Stimulated activated CD4-positive, alpha-beta T cell treated with anti-CD3 and anti-CD28 coated beads, TNF-alpha, amount 100 ng/mL, for 24 hours (primary cell): ENCODE data around the gene ABI3BP.
A peak's percentile ranks its signal among the peaks of the same experiment; 100 is the strongest.

ENCODE experiments used
- DNase-seq, 3 experiments: peaks; one replicate each; pipeline ENCODE4 v3.0.0-alpha.2; 2020; ENCODE audit warnings: low read depth in 3 of 3

The ABI3BP gene

DNA sequence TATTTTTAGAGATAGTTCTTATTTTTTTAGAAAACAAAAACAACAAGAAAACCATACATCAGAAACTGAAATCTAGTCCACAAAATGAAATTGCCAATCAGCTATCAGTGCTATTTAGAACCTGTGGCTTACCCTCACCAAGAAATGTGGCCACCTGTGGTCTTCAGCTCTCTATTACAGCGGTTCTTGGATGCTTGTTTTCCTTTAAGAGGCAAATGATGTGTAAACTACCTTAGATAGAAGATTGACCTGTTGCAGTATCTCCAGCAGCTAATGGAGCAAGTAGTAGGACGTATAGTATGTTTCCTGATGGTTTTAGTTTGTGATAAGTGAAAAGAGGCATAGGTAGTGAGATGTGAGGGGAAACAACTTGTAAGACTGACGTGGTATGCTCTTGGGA, 262.7 kb downstream of the ABI3BP start:
- DNase-seq, result no peak

DNA sequence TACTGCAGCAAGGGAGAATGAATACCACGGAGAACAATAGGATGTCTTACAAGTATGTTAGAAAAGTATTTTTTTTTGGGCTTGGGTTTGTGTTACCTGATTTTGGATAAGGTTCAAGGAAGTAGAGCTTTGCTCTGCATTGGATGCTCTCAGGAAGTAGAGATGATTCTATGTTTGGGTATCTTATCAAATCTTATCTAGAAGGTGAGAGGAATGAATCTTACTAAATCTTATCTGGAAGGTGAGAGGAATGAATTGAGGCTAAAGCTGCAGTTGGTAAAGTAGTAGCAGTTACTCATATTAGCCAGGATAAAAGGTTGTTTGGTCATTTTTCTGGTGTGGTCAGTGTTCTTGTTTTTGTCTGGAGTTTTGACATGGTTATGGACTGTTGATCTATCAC, 266.5 kb downstream of the ABI3BP start:
- DNase-seq, result no peak

DNA sequence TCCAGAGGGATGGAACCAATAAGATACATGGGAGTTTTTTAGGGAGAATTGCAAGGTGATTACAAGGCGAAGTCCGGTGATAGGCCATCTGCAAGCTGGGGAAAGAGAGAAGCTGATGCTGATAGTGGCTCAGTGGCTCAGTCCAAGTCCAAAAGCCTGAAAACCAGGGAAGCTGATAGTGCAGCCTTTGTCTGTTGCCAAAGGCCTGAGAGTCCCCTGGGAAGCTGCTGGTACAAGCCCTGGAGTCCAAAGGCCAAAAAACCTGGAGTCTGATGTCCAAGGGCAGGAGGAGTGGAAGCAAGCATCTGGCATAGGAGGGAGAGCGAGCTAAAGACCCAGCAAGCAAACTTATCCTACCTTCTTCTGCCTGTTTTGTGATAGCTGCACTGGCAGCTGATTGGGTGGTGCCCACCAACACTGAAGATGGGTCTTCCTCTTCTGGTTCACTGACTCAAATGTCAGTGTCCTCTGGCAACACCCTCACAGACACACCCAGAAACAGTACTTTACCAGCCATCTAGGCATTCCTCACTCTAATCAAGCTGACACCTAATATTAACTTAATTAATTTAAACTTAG, 267.2 kb downstream of the ABI3BP start:
- no peak for DNase-seq

DNA sequence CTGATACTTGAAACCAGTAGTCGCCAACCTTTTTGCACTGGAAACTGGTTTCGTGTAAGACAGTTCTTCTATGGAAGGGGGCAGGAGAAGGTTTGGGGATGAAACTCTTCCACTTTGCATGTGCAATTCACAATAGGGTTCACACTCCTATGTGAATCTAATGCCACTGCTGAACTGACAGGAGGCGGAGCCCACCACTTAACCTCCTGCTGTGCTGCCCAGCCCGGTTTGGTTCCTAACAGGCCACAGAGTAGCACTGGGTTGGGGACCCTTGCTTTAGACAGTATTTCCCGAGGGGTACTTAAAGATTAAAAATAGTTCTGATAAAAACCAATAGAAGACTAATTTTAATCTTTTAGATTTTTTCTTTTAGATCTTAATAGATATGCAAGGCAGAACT, 272.8 kb downstream of the ABI3BP start:
- no peak for DNase-seq

DNA sequence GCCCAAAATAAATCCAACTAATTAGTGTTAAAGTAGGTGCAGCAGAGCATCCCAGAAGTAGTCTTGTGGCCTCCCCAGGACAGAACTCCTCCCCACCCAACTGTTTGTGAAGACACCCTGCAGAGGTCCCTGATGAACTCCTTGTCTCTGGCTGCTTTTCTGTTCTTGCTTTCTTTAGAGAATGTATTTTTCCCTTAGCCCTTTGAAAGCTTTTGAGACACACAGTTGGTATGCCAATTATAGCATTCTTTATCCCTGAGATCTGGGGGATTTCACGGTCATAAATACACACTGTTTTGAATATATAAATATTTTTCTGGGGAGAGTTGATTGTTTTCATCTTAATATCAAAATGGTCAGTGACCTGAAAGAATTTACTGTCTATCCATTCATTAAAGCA, 274.1 kb downstream of the ABI3BP start:
- DNase-seq, result no peak

DNA sequence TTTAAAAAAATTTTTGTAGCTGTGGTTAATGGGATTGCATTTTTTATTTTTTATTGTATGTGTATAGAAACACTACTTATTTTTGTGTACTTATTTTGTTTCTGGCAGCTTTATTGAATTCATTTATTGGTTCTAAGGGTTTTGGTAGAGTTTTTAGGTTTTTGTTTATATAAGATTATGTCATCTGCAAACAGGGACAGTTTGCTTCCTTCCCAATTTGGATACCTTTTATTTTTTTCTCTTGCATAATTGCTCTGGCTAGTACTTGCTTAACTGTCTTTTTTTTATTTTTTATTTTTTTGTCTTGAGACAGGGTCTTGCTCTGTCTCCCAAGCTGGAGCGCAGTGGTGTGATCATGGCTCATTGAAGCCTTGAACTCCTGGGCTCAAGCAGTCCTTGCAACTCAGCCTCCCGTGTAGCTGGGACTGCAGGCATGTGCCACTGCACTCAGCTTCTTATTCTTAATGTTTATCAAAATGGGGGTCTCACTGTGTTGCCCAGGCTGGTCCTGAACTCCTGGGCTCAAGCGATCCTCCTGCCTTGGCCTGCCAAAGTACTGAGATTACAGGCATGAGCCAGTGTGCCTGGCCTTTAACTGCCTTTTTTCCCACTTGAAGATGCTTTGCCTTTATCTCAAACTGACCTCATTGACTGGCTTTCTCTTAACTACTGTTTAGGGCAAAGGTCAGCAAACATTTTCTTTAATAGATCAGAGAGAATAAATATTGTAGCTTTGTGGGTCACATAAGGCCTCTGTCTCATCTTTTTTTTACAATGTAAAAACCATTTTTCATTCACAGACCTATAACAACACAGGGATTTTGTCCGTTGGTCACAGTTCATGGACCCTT, 275.4 kb downstream of the ABI3BP start:
- no peak for DNase-seq

DNA sequence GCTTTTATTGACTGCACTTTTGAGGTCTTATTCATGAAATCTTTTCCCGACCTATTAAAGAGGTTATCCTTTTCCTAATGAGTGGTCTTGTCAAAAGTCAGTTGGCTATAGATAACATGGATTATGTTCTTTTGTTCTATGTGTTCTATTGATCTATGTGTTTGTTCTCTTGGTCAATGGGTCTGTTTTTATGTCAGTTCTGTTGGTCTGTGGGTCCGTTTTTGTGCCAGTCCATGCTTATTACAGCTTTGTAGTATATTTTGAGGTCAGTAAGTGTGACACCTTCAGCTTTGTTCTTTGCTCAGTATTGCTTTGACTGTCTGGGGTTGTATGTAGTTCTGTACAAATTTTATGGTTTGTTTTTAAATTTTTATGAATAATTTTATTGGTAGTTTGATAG, 276.2 kb downstream of the ABI3BP start:
- DNase-seq, result no peak

DNA sequence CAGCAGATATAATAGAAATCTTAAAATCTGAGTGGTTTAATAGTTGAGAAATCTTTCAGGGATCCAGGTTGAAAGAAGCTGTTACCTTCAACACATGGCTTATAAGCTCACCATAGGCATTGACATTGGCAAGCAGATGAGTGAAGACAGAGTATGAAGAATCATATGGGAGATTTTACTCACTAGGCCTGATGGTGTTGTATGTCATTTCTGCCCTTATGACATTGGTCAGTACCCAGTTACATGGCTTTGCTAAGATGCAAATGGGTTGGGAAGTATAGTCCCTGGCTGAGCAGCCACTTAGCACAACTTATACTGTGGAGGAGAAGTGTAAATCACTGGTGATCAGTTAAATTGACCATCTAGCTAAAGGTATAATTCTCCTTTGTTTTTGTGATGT, 278.0 kb downstream of the ABI3BP start:
- DNase-seq, result no peak

DNA sequence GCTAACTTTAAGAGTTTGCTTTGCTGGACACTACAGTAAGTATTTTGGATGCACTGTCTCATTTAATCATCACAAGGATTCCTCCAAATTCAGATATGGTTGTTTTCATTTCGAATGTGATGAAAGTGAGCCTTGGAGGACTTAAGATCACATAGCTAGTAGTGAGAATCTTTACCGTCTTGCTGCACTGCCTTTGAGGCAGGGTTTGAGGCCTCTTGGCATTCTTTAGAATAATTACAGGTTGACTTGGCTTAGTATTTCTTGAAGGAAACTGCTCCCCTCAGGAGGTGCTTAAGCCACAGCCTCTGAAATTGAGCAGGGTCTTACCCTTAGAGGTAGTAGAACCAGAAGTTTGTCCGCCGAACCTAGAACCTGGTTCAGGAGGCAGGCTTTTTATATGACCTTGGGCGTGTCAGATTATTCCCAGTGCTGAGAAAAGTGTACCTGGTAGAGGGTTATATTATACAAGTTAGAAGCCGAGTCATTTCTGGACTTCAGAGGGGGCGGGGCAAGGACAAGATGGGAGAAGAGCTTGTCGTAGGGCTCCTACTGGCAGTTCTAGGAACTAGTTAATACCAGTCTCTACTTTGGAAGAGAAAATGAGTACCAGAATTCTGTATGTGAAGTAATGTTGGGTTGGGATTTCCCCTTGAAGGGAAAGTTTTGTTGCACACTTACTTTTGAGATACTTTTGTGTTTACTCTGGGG, 282.8 kb downstream of the ABI3BP start:
- DNase-seq, result peak; percentile 45 to 82 (median 53)

DNA sequence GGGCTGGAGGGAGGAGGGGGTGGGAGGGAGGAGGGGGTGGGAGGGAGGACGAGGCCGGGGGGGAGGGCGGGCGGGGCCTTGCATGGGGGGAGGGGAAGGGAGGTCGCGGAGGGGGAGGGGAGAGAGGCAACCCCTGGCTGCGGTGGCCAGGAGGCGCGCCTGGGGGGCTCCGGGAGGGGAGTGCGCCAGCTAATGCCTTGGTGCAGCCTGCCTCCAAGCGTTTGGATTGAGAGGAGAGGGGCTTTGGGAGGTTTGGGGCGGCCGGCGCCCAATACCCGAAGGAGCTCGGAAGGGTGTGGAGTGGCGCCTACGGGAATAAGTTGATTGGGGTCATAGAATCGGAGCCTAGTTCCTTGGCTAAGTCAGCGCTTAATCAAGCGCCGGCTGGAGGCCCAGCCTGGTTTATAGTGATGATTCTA, 283.4 kb downstream of the ABI3BP start:
- DNase-seq, result peak in 2 of 3 experiments; percentile 6 to 7

DNA sequence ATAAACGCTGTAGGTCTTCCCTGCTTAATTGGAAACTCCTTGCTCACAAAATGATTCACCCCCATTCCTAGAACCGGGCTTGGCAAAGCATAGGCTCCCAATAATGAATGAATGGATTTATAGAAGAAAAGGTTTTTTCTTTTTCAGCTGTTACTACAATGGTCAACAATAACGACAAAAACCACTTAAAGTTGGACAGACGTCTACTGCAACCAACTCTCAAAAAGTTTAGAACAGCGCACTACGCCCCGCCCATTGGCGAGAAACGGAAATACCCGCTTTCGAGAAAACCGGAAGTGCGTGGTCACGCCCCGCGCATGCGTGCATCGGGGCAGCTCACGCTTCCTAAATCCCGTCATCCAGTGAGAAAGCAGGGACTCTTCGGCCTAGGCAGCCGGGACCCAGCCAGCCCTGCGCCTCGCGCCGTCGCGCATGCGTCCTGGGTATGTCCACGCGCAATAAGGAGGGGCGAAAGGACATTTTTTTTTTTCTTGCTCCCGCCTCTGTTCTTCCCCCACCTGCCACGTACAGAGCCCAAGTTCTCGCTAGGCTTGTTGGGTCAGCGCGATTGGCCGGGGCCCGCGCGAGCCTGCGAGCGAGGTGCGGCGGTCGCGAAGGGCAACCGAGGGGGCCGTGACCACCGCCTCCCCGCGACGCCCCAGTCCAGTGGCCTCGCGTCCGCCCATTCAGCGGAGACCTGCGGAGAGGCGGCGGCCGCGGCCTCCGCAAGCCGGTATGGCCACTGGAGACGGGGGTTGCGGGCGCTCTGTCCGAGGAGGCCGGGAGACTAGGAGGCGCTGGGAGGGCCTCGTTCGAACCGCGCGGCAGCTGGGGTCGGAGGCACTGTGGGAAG, 284.0 kb downstream of the ABI3BP start, which contains the start of gene TFG:
Gene TFG, plus strand, starts transcription at position 506 of the 853 bp plus-strand sequence. CDS start 4,192 bp downstream, outside the sequence.
- peak; percentile 95 to 96 (median 96) for DNase-seq

DNA sequence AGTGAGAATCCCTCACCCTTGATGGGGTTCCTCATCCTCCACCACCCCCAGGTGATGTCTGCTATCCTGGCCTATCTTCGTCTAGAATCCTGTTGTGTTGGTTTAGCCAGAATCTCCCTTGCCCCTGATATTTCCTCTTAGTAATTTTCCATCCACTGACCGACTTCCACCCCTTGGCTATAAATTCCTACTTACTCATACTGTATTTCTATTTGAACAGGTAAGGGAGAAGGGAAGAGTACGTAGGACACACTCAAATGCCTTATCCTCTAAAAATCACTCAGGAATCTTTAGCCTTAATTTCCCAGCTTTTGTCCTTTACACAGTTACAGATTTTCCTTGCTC, 284.6 kb downstream of the ABI3BP start:
- DNase-seq, result no peak

DNA sequence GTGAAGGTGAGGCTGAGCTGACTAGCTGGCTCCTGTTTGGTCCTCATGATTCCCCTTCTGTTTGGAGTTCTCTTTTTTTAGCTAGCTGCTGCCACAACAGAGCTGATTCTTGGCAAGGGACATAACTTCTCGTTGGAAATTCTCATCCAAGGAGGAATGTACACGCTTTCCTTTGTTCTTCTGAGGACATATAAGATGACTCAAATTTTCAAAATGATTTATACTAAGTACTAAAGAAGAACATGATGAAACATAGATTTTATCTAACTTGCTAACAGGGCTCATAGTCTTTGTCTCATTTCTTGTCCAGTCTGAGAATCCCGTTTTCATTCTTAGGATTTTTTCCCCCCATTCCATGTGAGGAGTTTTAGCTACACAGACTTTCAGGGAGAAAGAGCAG, 286.9 kb downstream of the ABI3BP start:
- DNase-seq, result no peak

DNA sequence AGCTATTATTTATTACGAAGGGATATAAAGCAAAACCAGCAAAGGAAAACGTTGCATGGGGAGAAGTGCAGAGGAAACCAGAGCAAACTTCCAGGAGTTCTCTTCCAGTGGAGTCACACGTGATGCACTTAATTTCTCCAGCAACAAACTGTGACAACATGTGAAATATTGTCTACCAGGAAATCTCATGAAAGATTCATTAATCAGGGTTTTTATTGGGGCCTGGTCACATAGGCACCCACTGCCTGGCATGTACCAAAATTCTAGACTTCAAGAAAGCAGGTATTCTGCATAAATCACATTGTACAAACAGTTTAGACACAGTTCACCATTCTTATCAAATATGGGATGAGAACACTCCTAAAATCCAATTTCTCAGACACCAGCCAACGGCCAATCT, 289.4 kb downstream of the ABI3BP start:
- DNase-seq, result no peak

DNA sequence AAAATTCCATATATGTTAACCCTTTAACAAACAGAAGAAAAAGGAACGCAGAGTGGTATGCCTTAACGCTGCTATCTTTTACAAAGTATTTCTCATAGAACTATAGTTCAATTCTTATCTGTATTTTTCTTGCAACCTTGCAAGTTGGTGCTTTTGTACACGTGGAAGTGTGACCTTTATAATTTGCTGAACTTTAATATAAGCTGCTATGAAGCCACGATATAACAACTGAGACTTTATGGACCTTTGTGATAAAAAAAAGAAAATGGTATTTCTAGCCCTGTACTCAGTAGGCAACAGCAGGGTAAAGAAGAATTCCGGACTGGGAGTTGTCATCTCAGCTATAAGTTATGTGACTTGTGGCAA, 290.3 kb downstream of the ABI3BP start:
- DNase-seq, result no peak

DNA sequence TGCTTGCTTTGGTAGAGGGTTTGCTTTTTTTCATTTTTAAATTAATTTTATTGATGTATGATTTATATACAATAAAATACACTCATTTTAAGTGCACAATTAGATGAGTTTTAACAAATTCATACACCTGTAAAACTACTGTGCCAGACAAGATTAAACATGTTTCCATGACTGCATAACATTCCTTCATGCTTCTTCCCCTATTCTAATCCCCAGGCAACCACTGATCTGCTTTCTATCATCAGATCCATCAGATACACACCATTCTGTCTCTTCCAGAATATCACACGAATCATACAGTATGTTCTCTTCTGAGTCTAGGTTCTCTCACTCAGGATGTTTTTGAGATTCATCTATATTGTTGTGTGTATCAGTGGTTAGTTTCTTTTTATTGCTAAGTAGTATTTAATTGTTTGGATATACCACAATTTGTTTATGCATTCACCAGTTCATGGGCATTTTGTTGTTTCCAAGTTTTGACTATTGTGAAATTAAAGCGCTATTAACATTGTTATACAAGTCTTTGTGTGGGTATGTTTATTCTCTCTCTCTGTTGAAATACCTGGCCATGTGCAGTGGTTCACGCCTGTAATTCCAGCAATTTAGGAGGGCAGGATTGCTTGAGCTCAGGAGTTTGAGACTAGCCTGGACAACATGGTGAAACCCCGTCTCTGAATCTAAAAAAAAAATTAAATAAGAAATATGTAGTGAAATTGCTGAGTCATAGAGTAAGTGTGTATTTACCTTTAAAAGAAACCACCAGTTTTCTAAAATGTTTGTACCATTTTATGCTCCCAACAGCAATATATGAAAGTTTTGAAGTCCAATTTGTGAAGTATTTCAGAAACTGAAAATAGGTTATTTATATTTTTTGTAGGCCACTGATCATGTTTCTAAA, 290.9 kb downstream of the ABI3BP start:
- no peak for DNase-seq

DNA sequence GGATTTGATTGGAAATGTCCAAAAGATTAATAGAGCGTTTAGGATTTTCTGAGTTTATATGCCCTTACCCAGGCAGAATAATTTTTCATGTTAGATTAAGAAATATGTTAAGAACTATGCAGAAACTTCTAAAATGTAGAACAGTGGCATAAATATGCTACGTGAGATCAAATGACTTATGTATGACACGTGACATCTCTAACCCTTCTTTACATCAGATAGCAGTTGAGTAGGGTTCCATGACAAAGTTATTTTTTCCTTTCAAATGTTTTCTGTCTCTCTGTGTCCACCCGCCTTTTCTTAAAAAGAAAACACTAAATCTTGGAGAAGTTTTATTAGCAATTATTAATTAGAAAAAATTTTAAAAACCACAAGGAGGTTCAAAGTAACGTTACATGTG, 292.5 kb downstream of the ABI3BP start:
- no peak for DNase-seq
